ENCODE measurements around the gene RNF151. TPM values are rescaled to one million over a fixed set of nuclear protein-coding genes. Genes with fewer than 3 reads are reported as not detected.

The RNF151 gene
- total RNA-seq, 1 donor from 2014 or later, result not detected

GRCh38 chr16:1976951-1977874, 10.6 kb downstream of the RNF151 start:
- H3K27me3 ChIP-seq (ENCODE audit: control insufficient read depth in 3 of 3, insufficient read depth in 3 of 3, low read length in 3 of 3), result peaks cover 5 to 22% (median 20%) of the 10 kb centered on the region in 3 donors
- no peaks in the 10 kb centered on the region for H3K9me3 ChIP-seq (ENCODE audit: control insufficient read depth in 3 of 3, low read length in 3 of 3)
- no peak overlapping the region for H3K27ac ChIP-seq (ENCODE audit: low read depth, low read length)
- H3K36me3 ChIP-seq (ENCODE audit: control insufficient read depth in 3 of 3, insufficient read depth in 3 of 3, low read length in 3 of 3), result peaks cover 39 to 46% (median 45%) of the 10 kb centered on the region in 3 donors
- no peak overlapping the region for H3K4me3 ChIP-seq (ENCODE audit: low read length in 3 of 3)
- peaks cover 17 to 40% (median 30%) of the 10 kb centered on the region in 3 donors for H3K4me1 ChIP-seq (ENCODE audit: control insufficient read depth in 3 of 3, insufficient read depth in 3 of 3, low read length in 3 of 3)
- no peak overlapping the region for H3K9ac ChIP-seq (ENCODE audit: low read depth in 1 of 3, low read length in 3 of 3)

GRCh38 chr16:1977875-1978268, 11.2 kb downstream of the RNF151 start:
- Histone ChIP-seq H3K4me3 (ENCODE audit: low read length in 3 of 3) (no peak overlapping the region), H3K27ac (ENCODE audit: low read depth, low read length) (no peak overlapping the region), H3K9me3 (ENCODE audit: control insufficient read depth in 3 of 3, low read length in 3 of 3) (no peaks in the 10 kb centered on the region), H3K36me3 (ENCODE audit: control insufficient read depth in 3 of 3, insufficient read depth in 3 of 3, low read length in 3 of 3) (peaks cover 39 to 46% (median 45%) of the 10 kb centered on the region in 3 donors), H3K27me3 (ENCODE audit: control insufficient read depth in 3 of 3, insufficient read depth in 3 of 3, low read length in 3 of 3) (peaks cover 5 to 23% (median 20%) of the 10 kb centered on the region in 3 donors), H3K9ac (ENCODE audit: low read depth in 1 of 3, low read length in 3 of 3) (no peak overlapping the region), H3K4me1 (ENCODE audit: control insufficient read depth in 3 of 3, insufficient read depth in 3 of 3, low read length in 3 of 3) (peaks cover 13 to 38% (median 26%) of the 10 kb centered on the region in 3 donors)

DNA sequence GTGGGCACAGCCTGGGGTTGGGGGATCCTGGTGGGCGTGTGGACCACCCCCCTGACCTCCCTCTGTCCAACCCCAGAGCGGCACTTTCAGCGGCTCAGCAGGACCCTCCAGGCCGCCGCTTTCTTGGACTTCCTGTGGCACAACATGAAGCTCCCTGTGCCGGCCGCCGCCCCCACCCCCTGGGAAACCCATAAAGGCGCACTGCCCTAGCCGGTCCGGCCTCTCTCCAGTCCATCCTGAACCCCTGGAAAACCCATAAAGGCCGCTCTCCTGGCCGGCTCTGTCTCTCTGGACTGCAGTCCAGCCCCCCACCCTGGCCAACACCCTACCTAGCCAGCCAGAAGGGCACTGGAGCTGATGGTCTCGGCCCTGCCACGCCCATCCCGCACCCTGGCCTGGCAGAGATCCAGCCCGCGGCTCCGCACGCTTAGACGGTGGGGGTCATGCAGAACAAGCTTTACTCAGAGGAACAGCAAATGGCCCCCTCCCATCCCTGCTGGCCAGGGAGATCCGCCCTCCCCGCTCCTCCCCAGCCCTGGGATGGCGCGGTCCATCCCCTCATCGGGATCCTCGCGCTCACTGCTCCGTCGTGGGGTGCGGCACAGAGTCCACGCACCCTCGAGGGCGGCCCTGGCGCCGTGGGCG, 11.9 kb downstream of the RNF151 start:
- no peak overlapping the region for H3K4me3 ChIP-seq (ENCODE audit: low read length in 3 of 3)
- no peaks in the 10 kb centered on the region for H3K9me3 ChIP-seq (ENCODE audit: control insufficient read depth in 3 of 3, low read length in 3 of 3)
- no peak overlapping the region for H3K9ac ChIP-seq (ENCODE audit: low read depth in 1 of 3, low read length in 3 of 3)
- peaks cover 17 to 37% (median 25%) of the 10 kb centered on the region in 3 donors for H3K4me1 ChIP-seq (ENCODE audit: control insufficient read depth in 3 of 3, insufficient read depth in 3 of 3, low read length in 3 of 3)
- peaks cover 5 to 23% (median 20%) of the 10 kb centered on the region in 3 donors for H3K27me3 ChIP-seq (ENCODE audit: control insufficient read depth in 3 of 3, insufficient read depth in 3 of 3, low read length in 3 of 3)
- peaks cover 39 to 46% (median 45%) of the 10 kb centered on the region in 3 donors for H3K36me3 ChIP-seq (ENCODE audit: control insufficient read depth in 3 of 3, insufficient read depth in 3 of 3, low read length in 3 of 3)
- no peak overlapping the region for H3K27ac ChIP-seq (ENCODE audit: low read depth, low read length)

DNA sequence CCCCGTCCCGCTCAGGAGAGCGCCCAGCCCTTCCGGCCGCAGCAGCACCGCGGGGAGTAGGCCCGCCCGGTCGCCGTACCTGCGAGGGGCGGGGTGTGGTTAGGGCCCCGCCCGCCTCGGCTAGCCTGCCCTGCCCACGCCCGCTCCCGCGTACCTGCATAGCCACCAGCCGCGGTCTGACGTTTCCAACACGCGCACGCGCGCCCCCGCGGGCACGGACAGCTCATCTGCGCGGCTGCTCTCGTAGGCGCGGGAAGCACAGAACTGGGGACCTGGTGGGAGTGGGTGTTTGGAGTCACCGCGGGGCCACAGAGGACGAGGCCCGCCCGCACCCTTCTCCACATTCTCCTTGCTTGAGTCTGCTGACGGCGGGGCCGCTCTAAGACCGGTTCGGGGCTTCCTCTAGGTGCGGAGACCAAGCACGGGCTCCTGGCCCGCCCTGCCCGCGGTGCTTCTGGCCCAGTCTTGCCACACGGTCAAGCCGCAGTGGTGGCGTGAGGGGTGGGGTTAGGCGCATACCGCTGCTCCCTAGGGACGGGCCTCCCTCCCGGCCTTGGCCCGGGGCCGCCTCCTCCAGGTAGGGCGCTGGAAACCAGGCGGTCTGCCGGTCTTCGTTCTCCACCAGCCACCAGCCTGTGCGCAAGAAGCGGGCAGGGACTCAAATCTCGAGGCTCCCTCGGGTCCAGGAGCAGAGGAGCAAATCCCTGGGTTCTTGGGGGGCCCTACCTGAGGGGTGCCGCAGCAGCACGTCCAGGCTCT, 12.8 kb downstream of the RNF151 start:
- no peak overlapping the region for H3K4me3 ChIP-seq (ENCODE audit: low read length in 3 of 3)
- H3K9me3 ChIP-seq (ENCODE audit: control insufficient read depth in 3 of 3, low read length in 3 of 3), result no peaks in the 10 kb centered on the region
- H3K4me1 ChIP-seq (ENCODE audit: control insufficient read depth in 3 of 3, insufficient read depth in 3 of 3, low read length in 3 of 3), result peaks cover 18 to 37% (median 26%) of the 10 kb centered on the region in 3 donors
- H3K36me3 ChIP-seq (ENCODE audit: control insufficient read depth in 3 of 3, insufficient read depth in 3 of 3, low read length in 3 of 3), result peaks cover 37 to 41% (median 40%) of the 10 kb centered on the region in 3 donors
- no peak overlapping the region for H3K9ac ChIP-seq (ENCODE audit: low read depth in 1 of 3, low read length in 3 of 3)
- no peak overlapping the region for H3K27ac ChIP-seq (ENCODE audit: low read depth, low read length)
- H3K27me3 ChIP-seq (ENCODE audit: control insufficient read depth in 3 of 3, insufficient read depth in 3 of 3, low read length in 3 of 3), result peaks cover 5 to 23% (median 20%) of the 10 kb centered on the region in 3 donors

DNA sequence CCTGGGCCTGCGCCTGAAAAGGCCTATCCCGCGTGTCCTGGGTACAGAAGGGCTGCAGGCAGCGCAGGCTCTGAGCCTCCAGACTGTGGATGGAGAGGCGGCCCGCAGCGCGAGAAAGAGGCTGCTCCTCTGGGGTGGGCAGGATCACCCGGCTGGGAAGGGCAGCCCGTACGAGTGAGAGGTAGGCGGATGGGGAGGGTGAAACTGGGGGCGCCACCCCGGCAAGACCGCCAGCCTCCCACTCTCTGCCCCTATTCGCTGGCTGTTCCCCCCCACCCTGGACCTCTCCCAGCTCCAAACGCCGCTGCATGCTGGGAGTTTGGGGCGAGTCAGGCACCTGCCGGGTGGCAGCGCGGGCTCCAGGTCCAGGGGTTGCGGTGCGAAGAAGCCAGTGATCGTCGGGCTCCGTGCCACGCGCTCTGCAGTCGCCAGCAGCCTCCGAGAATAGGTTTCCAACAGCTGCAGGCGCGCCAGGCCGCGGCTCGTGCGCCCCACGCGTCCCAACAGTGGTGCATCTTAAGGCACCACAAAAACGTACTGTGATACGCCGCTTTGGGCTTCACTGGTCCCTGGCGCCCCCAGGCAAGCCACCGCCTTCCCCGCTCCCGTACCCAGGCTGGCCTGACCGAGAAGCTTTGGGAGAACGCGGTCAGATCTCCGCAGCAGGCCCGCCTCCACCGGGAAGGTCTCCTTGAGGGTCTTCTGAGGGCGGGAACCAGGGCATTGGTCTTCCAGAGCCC, 13.5 kb downstream of the RNF151 start:
- Histone ChIP-seq H3K36me3 (ENCODE audit: control insufficient read depth in 3 of 3, insufficient read depth in 3 of 3, low read length in 3 of 3) (peaks cover 30 to 34% (median 34%) of the 10 kb centered on the region in 3 donors), H3K9ac (ENCODE audit: low read depth in 1 of 3, low read length in 3 of 3) (peak overlapping the region in 1 of 3 donors; percentile 33), H3K4me3 (ENCODE audit: low read length in 3 of 3) (no peak overlapping the region), H3K27ac (ENCODE audit: low read depth, low read length) (no peak overlapping the region), H3K4me1 (ENCODE audit: control insufficient read depth in 3 of 3, insufficient read depth in 3 of 3, low read length in 3 of 3) (peaks cover 25 to 45% (median 33%) of the 10 kb centered on the region in 3 donors), H3K9me3 (ENCODE audit: control insufficient read depth in 3 of 3, low read length in 3 of 3) (no peaks in the 10 kb centered on the region), H3K27me3 (ENCODE audit: control insufficient read depth in 3 of 3, insufficient read depth in 3 of 3, low read length in 3 of 3) (peaks cover 5 to 20% (median 17%) of the 10 kb centered on the region in 3 donors)

DNA sequence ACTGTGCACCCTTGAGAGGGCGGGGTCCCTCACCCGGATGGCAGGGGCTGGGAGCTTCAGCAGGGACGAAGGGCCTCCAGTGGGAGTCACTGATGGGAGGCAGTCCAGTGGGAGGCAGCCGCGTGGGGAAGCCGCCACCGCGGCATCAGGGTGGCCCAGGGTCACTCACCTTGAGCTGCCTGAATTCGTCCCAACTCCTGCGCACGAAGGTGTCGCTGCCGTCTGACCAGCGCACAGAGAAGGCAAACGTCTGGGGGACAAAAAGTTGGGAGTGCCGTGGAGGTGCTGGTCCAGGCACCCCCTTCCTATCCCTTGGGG, 14.1 kb downstream of the RNF151 start:
- peaks cover 5 to 20% (median 17%) of the 10 kb centered on the region in 3 donors for H3K27me3 ChIP-seq (ENCODE audit: control insufficient read depth in 3 of 3, insufficient read depth in 3 of 3, low read length in 3 of 3)
- peaks cover 29 to 50% (median 37%) of the 10 kb centered on the region in 3 donors for H3K4me1 ChIP-seq (ENCODE audit: control insufficient read depth in 3 of 3, insufficient read depth in 3 of 3, low read length in 3 of 3)
- H3K4me3 ChIP-seq (ENCODE audit: low read length in 3 of 3), result no peak overlapping the region
- H3K36me3 ChIP-seq (ENCODE audit: control insufficient read depth in 3 of 3, insufficient read depth in 3 of 3, low read length in 3 of 3), result peaks cover 30 to 33% (median 32%) of the 10 kb centered on the region in 3 donors
- peak overlapping the region in 1 of 3 donors; percentile 33 for H3K9ac ChIP-seq (ENCODE audit: low read depth in 1 of 3, low read length in 3 of 3)
- no peak overlapping the region for H3K27ac ChIP-seq (ENCODE audit: low read depth, low read length)
- no peaks in the 10 kb centered on the region for H3K9me3 ChIP-seq (ENCODE audit: control insufficient read depth in 3 of 3, low read length in 3 of 3)

GRCh38 chr16:1981398-1981836, 14.8 kb downstream of the RNF151 start, which contains the start of gene NOXO1:
NOXO1 (minus strand) TSS chr16:1981469; CDS start chr16:1981179, 290 bp downstream.
- no peaks in the 10 kb centered on the region for H3K9me3 ChIP-seq (ENCODE audit: control insufficient read depth in 3 of 3, low read length in 3 of 3)
- no peak within 1 kb of the TSS for H3K27ac ChIP-seq (ENCODE audit: low read depth, low read length)
- H3K27me3 ChIP-seq (ENCODE audit: control insufficient read depth in 3 of 3, insufficient read depth in 3 of 3, low read length in 3 of 3), result peaks cover 5 to 20% (median 17%) of the 10 kb centered on the region in 3 donors
- H3K4me1 ChIP-seq (ENCODE audit: control insufficient read depth in 3 of 3, insufficient read depth in 3 of 3, low read length in 3 of 3), result peaks cover 29 to 50% (median 37%) of the 10 kb centered on the region in 3 donors
- no peak within 1 kb of the TSS for H3K4me3 ChIP-seq (ENCODE audit: low read length in 3 of 3)
- peaks cover 30 to 33% (median 32%) of the 10 kb centered on the region in 3 donors for H3K36me3 ChIP-seq (ENCODE audit: control insufficient read depth in 3 of 3, insufficient read depth in 3 of 3, low read length in 3 of 3)
- peak within 1 kb of the TSS in 1 of 3 donors; percentile 33 for H3K9ac ChIP-seq (ENCODE audit: low read depth in 1 of 3, low read length in 3 of 3)

- Histone ChIP-seq H3K4me1 (ENCODE audit: control insufficient read depth in 3 of 3, insufficient read depth in 3 of 3, low read length in 3 of 3) (peaks cover 29 to 50% (median 37%) of the 10 kb centered on the region in 3 donors), H3K36me3 (ENCODE audit: control insufficient read depth in 3 of 3, insufficient read depth in 3 of 3, low read length in 3 of 3) (peaks cover 30 to 32% (median 32%) of the 10 kb centered on the region in 3 donors), H3K9me3 (ENCODE audit: control insufficient read depth in 3 of 3, low read length in 3 of 3) (no peaks in the 10 kb centered on the region), H3K27ac (ENCODE audit: low read depth, low read length) (no peak overlapping the region), H3K4me3 (ENCODE audit: low read length in 3 of 3) (no peak overlapping the region), H3K27me3 (ENCODE audit: control insufficient read depth in 3 of 3, insufficient read depth in 3 of 3, low read length in 3 of 3) (peaks cover 5 to 17% (median 16%) of the 10 kb centered on the region in 3 donors), H3K9ac (ENCODE audit: low read depth in 1 of 3, low read length in 3 of 3) (peak overlapping the region in 1 of 3 donors; percentile 16)
These were observed 15.4 kb downstream of the RNF151 start for GRCh38 chr16:1982013-1982433.

Measured in skeletal muscle tissue (tissue), 4 donors.